HEK293 (cell line): ENCODE measurements around the gene UCKL1.

ENCODE experiments used
- CTCF ChIA-PET: fragments of 350-600 bp; formaldehyde crosslinking; extraction: SDS; loops from one replicate; lab custom pipeline; 2021; ENCODE audit warnings: antibody characterized with exemption; lab: Yijun Ruan, JAX
- POLR2A ChIA-PET: fragments of 300-600 bp; formaldehyde crosslinking; extraction: SDS; loops from one replicate; lab custom pipeline; 2020; ENCODE audit warnings: antibody characterized with exemption, inconsistent platforms; lab: Yijun Ruan, JAX
- H3K27ac ChIP-seq: fragments of 200-500 bp; sonication (Bioruptor generic); 2 replicates; pipeline ENCODE4 v1.5.1; 2014; ENCODE audit warnings: low read depth, low read length, control low read depth, inconsistent platforms; ENCODE audit errors: extremely low read depth
- H3K36me3 ChIP-seq, 2 experiments: fragments of 200-500 bp in 1 of 2; sonication (Bioruptor generic) in 1 of 2; 1 replicate in 1 of 2; 2 replicates in 1 of 2; pipeline ENCODE4 v1.5.1; 2014 to 2017; ENCODE audit warnings: inconsistent platforms in 2 of 2, low read length in 2 of 2; ENCODE audit not compliant: control insufficient read depth in 2 of 2, insufficient read depth in 1 of 2
- H3K4me1 ChIP-seq: fragments of 200-500 bp; sonication (Bioruptor generic); 2 replicates; pipeline ENCODE4 v1.5.1; 2014; ENCODE audit warnings: mild to moderate bottlenecking, low read length, inconsistent platforms; ENCODE audit not compliant: control insufficient read depth, insufficient read depth
- H3K4me3 ChIP-seq: 2 replicates; pipeline ENCODE4 v1.5.1; 2011; ENCODE audit warnings: low read depth, mild to moderate bottlenecking, control low read depth, low read length, moderate library complexity
- H3K9me3 ChIP-seq: fragments of 200-500 bp; sonication (Bioruptor generic); 2 replicates; pipeline ENCODE4 v1.5.1; 2014; ENCODE audit warnings: low read depth, low read length, inconsistent platforms; ENCODE audit not compliant: control insufficient read depth, insufficient read depth
- EGR2 ChIP-seq: fragments of 450-650 bp; formaldehyde crosslinking; IDR thresholded peaks from 2 replicates; pipeline ENCODE4 v1.5.1; 2016; ENCODE audit warnings: low read depth, missing biosample characterization, missing genetic modification characterization
- GLIS1 ChIP-seq: fragments of 450-650 bp; formaldehyde crosslinking; IDR thresholded peaks from 2 replicates; pipeline ENCODE4 v1.5.1; 2016; ENCODE audit warnings: missing biosample characterization, missing genetic modification characterization
- GLIS2 ChIP-seq: fragments of 450-650 bp; formaldehyde crosslinking; IDR thresholded peaks from 2 replicates; pipeline ENCODE4 v1.5.1; 2016; ENCODE audit warnings: missing biosample characterization, missing genetic modification characterization
- KLF16 ChIP-seq: fragments of 450-650 bp; formaldehyde crosslinking; IDR thresholded peaks from 2 replicates; pipeline ENCODE4 v1.5.1; 2017; ENCODE audit warnings: missing biosample characterization, missing genetic modification characterization
- KLF7 ChIP-seq: fragments of 450-650 bp; formaldehyde crosslinking; IDR thresholded peaks from 2 replicates; pipeline ENCODE4 v1.5.1; 2016; ENCODE audit warnings: missing biosample characterization, missing genetic modification characterization, borderline replicate concordance
- SCRT1 ChIP-seq: fragments of 450-650 bp; formaldehyde crosslinking; IDR thresholded peaks from 2 replicates; pipeline ENCODE4 v1.5.1; 2016; ENCODE audit warnings: missing biosample characterization, missing genetic modification characterization, borderline replicate concordance
- YY2 ChIP-seq: fragments of 450-650 bp; formaldehyde crosslinking; IDR thresholded peaks from 2 replicates; pipeline ENCODE4 v1.5.1; 2016; ENCODE audit warnings: missing biosample characterization, missing genetic modification characterization
- ZBTB20 ChIP-seq: fragments of 450-650 bp; formaldehyde crosslinking; IDR thresholded peaks from 2 replicates; pipeline ENCODE4 v1.5.1; 2016; ENCODE audit warnings: missing biosample characterization, missing genetic modification characterization
- ZBTB48 ChIP-seq: fragments of 450-650 bp; formaldehyde crosslinking; IDR thresholded peaks from 2 replicates; pipeline ENCODE4 v1.5.1; 2016; ENCODE audit warnings: missing biosample characterization, missing genetic modification characterization
- ZBTB8A ChIP-seq: fragments of 450-650 bp; formaldehyde crosslinking; IDR thresholded peaks from 2 replicates; pipeline ENCODE4 v1.5.1; 2016; ENCODE audit warnings: missing biosample characterization, missing genetic modification characterization
- ZEB2 ChIP-seq: fragments of 450-650 bp; formaldehyde crosslinking; IDR thresholded peaks from 2 replicates; pipeline ENCODE4 v1.5.1; 2016; ENCODE audit warnings: missing biosample characterization, missing genetic modification characterization
- ZIC2 ChIP-seq: fragments of 450-650 bp; formaldehyde crosslinking; IDR thresholded peaks from 2 replicates; pipeline ENCODE4 v1.5.1; 2016; ENCODE audit warnings: missing biosample characterization, missing genetic modification characterization
- ZNF10 ChIP-seq: fragments of 450-650 bp; formaldehyde crosslinking; IDR thresholded peaks from 2 replicates; pipeline ENCODE4 v1.5.1; 2017; ENCODE audit warnings: missing biosample characterization, missing genetic modification characterization
- ZNF239 ChIP-seq: fragments of 450-650 bp; formaldehyde crosslinking; IDR thresholded peaks from 2 replicates; pipeline ENCODE4 v1.5.1; 2016; ENCODE audit warnings: missing biosample characterization, missing genetic modification characterization
- ZNF24 ChIP-seq: fragments of 450-650 bp; formaldehyde crosslinking; IDR thresholded peaks from 2 replicates; pipeline ENCODE4 v1.5.1; 2016; ENCODE audit warnings: missing biosample characterization, missing genetic modification characterization
- ZNF354C ChIP-seq: fragments of 450-650 bp; formaldehyde crosslinking; IDR thresholded peaks from 2 replicates; pipeline ENCODE4 v1.5.1; 2016; ENCODE audit warnings: missing biosample characterization, missing genetic modification characterization, low read depth, borderline replicate concordance
- ZNF366 ChIP-seq: fragments of 450-650 bp; formaldehyde crosslinking; conservative IDR thresholded peaks from 2 replicates; pipeline ENCODE4 v1.5.1; 2016; ENCODE audit warnings: missing biosample characterization, missing genetic modification characterization
- ZNF416 ChIP-seq: fragments of 450-650 bp; formaldehyde crosslinking; IDR thresholded peaks from 2 replicates; pipeline ENCODE4 v1.5.1; 2016; ENCODE audit warnings: missing biosample characterization, missing genetic modification characterization
- ZNF629 ChIP-seq: fragments of 450-650 bp; formaldehyde crosslinking; IDR thresholded peaks from 2 replicates; pipeline ENCODE4 v1.5.1; 2017; ENCODE audit warnings: missing biosample characterization, missing genetic modification characterization
- ZNF707 ChIP-seq: fragments of 450-650 bp; formaldehyde crosslinking; IDR thresholded peaks from 2 replicates; pipeline ENCODE4 v1.5.1; 2016; ENCODE audit warnings: missing biosample characterization, missing genetic modification characterization
- ZNF768 ChIP-seq: fragments of 450-650 bp; formaldehyde crosslinking; IDR thresholded peaks from 2 replicates; pipeline ENCODE4 v1.5.1; 2018; ENCODE audit warnings: missing biosample characterization, mild to moderate bottlenecking, missing genetic modification characterization
- TF ChIP-seq, protein P1 (sequence below): fragments of 450-650 bp; formaldehyde crosslinking; IDR thresholded peaks from 2 replicates; pipeline ENCODE4 v1.5.1; 2016; ENCODE audit warnings: missing biosample characterization, missing genetic modification characterization
- TF ChIP-seq, protein P2 (sequence below): fragments of 450-650 bp; formaldehyde crosslinking; IDR thresholded peaks from 2 replicates; pipeline ENCODE4 v1.5.1; 2016; ENCODE audit warnings: missing biosample characterization, missing genetic modification characterization
- TF ChIP-seq, protein P3 (sequence below): fragments of 450-650 bp; formaldehyde crosslinking; IDR thresholded peaks from 2 replicates; pipeline ENCODE4 v1.5.1; 2016; ENCODE audit warnings: missing biosample characterization, missing genetic modification characterization
- TF ChIP-seq, protein P4 (sequence below): fragments of 450-650 bp; IDR thresholded peaks from 2 replicates; pipeline ENCODE4 v1.5.1; 2018; ENCODE audit warnings: missing biosample characterization, mild to moderate bottlenecking, missing genetic modification characterization
- TF ChIP-seq, protein P5 (sequence below): fragments of 450-650 bp; formaldehyde crosslinking; IDR thresholded peaks from 2 replicates; pipeline ENCODE4 v1.5.1; 2016; ENCODE audit warnings: missing biosample characterization, missing genetic modification characterization

The UCKL1 gene

DNA sequence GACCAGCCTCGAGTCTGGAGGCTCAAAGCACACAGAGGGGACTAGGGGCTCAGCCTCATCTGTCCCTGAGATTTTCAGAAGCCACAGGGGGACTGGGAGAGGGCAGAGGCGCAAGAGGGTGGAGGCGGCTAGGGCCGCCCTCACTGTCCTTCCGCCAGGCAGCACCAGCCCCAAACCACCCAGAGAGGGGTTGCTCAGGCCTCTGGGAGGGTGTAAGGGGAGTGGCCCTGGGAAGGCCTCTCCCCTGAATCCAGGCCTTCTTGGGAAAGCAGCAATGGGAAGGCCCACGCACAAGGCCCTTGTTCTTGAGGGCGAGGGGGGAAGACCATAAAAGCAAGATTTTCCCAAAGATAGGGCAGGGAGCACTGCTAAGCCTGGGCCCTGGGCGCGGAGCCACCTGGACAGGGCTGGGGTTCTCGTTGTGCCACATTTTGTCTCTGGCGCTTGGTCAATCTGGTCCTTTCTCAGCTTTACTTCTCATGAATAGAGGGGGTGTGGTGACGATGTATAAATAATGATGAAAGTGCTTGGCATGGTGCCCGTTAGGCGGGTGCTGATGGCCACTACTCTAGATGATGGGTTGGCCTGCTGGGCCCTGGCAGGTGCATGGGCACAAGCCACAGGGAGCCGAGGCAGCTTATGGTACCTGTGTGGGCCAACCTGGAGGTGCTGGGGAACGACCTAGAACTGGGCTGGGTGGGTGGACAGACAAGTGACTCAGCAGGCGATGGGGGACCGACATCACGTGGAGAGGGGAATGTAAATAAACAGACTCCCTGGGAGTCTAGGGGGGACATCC is 18.4 kb upstream of the UCKL1 start (continued):
- TF ChIP-seq ZBTB8A (peak; percentile 83), ZNF239 (tag by site-specific recombination) (no peak), ZNF354C (no peak), ZNF10 (tag by site-specific recombination) (peak; percentile 97), GLIS2 (tag by site-specific recombination) (peak; percentile 68; the same call in 1 of the 2 replicates), ZNF416 (no peak), ZNF24 (tag by site-specific recombination) (peak; percentile 72; the same call in 1 of the 2 replicates), KLF16 (tag by site-specific recombination) (no peak), ZNF629 (tag by site-specific recombination) (peak; percentile 26; the same call in 1 of the 2 replicates), ZIC2 (tag by site-specific recombination) (peak; percentile 99), EGR2 (tag by site-specific recombination) (peak; percentile 62), ZNF768 (no peak), ZBTB20 (tag by site-specific recombination) (peak; percentile 68), KLF7 (tag by site-specific recombination) (0 out of 2 replicates have a peak, but pooled peaks have one; percentile 41), GLIS1 (peak; percentile 100), ZEB2 (tag by site-specific recombination) (peak; percentile 70), ZBTB48 (tag by site-specific recombination) (0 out of 2 replicates have a peak, but pooled peaks have one; percentile 12)
- TF ChIP-seq, protein P1, sequence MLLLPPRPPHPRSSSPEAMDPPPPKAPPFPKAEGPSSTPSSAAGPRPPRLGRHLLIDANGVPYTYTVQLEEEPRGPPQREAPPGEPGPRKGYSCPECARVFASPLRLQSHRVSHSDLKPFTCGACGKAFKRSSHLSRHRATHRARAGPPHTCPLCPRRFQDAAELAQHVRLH: no peak
- TF ChIP-seq, protein P2, sequence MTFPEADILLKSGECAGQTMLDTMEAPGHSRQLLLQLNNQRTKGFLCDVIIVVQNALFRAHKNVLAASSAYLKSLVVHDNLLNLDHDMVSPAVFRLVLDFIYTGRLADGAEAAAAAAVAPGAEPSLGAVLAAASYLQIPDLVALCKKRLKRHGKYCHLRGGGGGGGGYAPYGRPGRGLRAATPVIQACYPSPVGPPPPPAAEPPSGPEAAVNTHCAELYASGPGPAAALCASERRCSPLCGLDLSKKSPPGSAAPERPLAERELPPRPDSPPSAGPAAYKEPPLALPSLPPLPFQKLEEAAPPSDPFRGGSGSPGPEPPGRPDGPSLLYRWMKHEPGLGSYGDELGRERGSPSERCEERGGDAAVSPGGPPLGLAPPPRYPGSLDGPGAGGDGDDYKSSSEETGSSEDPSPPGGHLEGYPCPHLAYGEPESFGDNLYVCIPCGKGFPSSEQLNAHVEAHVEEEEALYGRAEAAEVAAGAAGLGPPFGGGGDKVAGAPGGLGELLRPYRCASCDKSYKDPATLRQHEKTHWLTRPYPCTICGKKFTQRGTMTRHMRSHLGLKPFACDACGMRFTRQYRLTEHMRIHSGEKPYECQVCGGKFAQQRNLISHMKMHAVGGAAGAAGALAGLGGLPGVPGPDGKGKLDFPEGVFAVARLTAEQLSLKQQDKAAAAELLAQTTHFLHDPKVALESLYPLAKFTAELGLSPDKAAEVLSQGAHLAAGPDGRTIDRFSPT: 0 out of 2 replicates have a peak, but pooled peaks have one; percentile 47

DNA sequence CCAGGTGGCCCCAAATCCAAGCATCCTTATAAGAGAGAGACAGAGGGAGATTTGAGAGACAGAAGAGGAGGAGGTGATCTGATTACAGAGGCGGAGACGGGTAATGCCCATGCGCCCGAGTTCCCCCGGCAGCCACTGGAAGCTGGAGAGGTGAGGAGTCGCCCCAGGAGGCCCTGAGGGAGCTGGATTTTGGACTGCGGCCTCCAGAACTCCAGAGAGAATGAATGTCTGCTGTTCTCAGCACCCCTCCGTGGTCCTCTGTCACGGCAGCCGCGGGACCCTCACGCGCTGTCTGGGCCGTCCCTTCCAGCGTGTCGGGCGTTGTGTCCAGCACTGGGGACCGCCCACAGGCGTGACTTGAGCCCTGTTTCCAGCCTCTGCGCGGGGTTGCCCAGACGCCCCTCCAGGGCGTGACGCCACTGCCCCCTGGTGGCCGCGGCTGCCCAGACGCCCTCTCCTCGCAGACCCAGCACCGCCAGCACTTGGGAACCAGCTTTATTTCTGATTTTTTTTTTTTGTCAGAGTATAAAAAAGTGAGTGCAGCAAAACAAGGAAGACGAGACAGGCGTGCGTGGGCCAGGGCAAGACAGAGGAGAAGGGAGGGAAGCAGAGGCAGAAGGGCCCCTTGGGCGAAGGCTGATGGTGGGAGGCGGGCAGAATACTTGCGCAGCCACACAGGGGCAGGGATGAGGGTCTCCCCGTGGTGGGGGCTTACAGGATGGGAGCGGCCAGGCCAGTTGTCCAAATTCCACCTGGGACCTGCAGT is 17.6 kb upstream of the UCKL1 start:
- no peaks in the 10 kb centered on the region for H3K36me3 ChIP-seq
- H3K4me3 ChIP-seq: no peak overlapping the region; the same call in 1 of the 2 replicates
- ChIA-PET POLR2A (interaction anchor here (0.5 to 1.4 kb wide), 4 partner anchors 16 to 436 kb away, joined by 3 to 6 read pairs (median 4); partner anchors contain the start of gene TPD52L2), CTCF (interaction anchor here (0.5 to 3.5 kb wide), 27 partner anchors 12 to 572 kb away, joined by 3 to 16 read pairs (median 4); partner anchors contain the start of genes PTK6, TPD52L2 and UCKL1)
- H3K4me1 ChIP-seq: 0 out of 2 replicates have a peak, but pooled peaks cover 3% of the 10 kb centered on the region
- no peak overlapping the region for H3K27ac ChIP-seq
- no peaks in the 10 kb centered on the region for H3K9me3 ChIP-seq
- no peak for TF ChIP-seq ZNF707
- no peak for TF ChIP-seq ZNF366 (tag by site-specific recombination)
- TF ChIP-seq, protein P3, sequence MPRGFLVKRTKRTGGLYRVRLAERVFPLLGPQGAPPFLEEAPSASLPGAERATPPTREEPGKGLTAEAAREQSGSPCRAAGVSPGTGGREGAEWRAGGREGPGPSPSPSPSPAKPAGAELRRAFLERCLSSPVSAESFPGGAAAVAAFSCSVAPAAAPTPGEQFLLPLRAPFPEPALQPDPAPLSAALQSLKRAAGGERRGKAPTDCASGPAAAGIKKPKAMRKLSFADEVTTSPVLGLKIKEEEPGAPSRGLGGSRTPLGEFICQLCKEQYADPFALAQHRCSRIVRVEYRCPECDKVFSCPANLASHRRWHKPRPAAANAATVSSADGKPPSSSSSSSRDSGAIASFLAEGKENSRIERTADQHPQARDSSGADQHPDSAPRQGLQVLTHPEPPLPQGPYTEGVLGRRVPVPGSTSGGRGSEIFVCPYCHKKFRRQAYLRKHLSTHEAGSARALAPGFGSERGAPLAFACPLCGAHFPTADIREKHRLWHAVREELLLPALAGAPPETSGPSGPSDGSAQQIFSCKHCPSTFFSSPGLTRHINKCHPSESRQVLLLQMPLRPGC (tag by site-specific recombination): no peak
- TF ChIP-seq YY2 (tag by site-specific recombination): no peak
- TF ChIP-seq, protein P4, sequence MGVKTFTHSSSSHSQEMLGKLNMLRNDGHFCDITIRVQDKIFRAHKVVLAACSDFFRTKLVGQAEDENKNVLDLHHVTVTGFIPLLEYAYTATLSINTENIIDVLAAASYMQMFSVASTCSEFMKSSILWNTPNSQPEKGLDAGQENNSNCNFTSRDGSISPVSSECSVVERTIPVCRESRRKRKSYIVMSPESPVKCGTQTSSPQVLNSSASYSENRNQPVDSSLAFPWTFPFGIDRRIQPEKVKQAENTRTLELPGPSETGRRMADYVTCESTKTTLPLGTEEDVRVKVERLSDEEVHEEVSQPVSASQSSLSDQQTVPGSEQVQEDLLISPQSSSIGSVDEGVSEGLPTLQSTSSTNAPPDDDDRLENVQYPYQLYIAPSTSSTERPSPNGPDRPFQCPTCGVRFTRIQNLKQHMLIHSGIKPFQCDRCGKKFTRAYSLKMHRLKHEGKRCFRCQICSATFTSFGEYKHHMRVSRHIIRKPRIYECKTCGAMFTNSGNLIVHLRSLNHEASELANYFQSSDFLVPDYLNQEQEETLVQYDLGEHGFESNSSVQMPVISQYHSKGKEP (tag by site-specific recombination): peak; percentile 45; the same call in 1 of the 2 replicates
- TF ChIP-seq, protein P2: peak; percentile 83
- no peak for TF ChIP-seq SCRT1 (tag by site-specific recombination)
- TF ChIP-seq, protein P5, sequence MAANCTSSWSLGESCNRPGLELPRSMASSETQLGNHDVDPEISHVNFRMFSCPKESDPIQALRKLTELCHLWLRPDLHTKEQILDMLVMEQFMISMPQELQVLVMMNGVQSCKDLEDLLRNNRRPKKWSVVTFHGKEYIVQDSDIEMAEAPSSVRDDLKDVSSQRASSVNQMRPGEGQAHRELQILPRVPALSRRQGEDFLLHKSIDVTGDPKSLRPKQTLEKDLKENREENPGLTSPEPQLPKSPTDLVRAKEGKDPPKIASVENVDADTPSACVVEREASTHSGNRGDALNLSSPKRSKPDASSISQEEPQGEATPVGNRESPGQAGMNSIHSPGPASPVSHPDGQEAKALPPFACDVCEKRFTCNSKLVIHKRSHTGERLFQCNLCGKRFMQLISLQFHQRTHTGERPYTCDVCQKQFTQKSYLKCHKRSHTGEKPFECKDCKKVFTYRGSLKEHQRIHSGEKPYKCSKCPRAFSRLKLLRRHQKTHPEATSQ: no peak
